Stimulated activated naive CD8-positive, alpha-beta T cell treated with anti-CD3 and anti-CD28 coated beads, Interleukin-15, Interleukin-2, amounts not matched to agents 100 U/mL and 50 U/mL, for 24 hours (primary cell): ENCODE results near the gene PRKG1.
"Not testable (repeated sequence)": the region's sequence is repeated elsewhere in the genome, so short reads cannot be mapped to it uniquely, and the experiment has no call there.

Experiments
- ATAC-seq: fragments of 150-1000 bp; cut with Tn5 transposase; one replicate; pipeline ENCODE4 v1.10.0; 2021
- DNase-seq: peaks from one replicate; pipeline ENCODE4 v3.0.0; 2021

Gene PRKG1

DNA sequence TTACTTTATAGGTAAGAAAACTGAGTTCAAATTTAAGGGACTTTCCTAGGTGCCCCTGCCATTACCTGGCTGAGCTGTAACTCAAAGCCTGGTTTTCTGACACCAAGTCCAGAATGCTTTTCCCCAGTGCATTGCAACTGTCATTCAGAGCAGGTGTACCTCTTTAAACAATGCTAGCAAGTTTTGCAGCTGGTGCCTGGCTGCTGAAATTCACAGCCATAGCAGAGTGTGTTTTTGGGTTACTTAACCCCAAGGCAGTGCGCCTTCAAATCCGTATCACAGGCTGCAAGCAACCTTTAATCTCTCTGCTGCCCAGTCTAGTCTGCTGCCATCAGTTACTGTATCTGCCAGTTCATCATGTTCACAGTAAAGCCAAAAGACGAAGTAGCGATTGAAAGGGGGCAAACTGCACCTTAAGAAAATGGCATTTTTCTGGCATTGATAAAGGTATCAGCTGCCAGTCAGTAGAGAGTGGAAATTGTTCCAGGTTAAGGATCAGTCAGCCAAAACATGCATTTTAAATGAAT lies 359.7 kb downstream of the PRKG1 start:
- DNase-seq: no peak

GRCh38 chr10:51436805-51437204 lies 362.5 kb downstream of the PRKG1 start:
- no peak for ATAC-seq
- DNase-seq: no peak

More for the DNA sequence above, 359.7 kb downstream of the PRKG1 start:
- no peak for ATAC-seq

GRCh38 chr10:51439645-51440044 lies 365.4 kb downstream of the PRKG1 start:
- ATAC-seq: no peak
- no peak for DNase-seq

GRCh38 chr10:51445588-51445987 lies 371.3 kb downstream of the PRKG1 start:
- DNase-seq (no peak), ATAC-seq (no peak)

GRCh38 chr10:51447119-51447518 lies 372.8 kb downstream of the PRKG1 start:
- no peak for DNase-seq
- no peak for ATAC-seq

GRCh38 chr10:51455762-51456161 lies 381.5 kb downstream of the PRKG1 start:
- DNase-seq, ATAC-seq: not testable (repeated sequence)

DNA sequence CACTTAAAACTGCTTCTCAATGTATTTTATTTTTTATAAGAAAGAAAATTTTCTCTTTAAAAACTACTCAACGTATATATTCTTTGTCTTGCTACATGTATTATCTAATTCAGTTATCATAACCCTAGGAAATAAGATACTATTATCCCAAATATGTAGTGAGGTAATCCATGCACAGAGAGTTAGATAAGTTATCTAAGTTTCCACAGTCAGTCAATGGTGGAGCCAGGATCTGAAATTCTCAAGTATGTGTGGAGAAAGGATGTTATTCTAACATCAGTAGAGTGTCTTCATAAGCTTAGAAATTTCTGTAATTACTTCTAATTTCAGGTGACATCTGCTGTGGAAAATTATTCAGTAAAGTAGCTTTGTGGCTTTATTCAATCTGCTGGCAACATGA lies 385.2 kb downstream of the PRKG1 start:
- no peak for DNase-seq
- no peak for ATAC-seq

GRCh38 chr10:51462076-51462779 lies 387.9 kb downstream of the PRKG1 start:
- ATAC-seq (no peak), DNase-seq (no peak)

DNA sequence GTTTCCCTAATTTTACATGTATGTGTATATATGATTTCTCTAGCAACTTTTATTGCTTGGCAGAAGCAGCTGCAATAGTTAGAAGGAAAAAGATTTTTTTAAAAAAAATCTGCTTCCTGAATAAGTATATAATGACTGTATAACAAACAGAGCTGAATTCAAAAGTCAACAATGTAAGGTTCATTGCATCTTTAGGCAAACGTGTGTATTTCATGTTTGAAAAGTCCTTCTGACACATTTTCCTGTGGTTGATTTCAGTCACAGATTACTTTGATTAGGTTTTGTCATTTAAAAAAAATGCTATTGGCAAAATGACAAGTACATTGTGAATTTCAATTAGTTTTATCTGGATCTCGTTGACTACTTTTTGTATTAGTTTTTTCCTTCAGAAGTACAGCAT lies 394.1 kb downstream of the PRKG1 start:
- ATAC-seq: no peak
- DNase-seq: no peak

DNA sequence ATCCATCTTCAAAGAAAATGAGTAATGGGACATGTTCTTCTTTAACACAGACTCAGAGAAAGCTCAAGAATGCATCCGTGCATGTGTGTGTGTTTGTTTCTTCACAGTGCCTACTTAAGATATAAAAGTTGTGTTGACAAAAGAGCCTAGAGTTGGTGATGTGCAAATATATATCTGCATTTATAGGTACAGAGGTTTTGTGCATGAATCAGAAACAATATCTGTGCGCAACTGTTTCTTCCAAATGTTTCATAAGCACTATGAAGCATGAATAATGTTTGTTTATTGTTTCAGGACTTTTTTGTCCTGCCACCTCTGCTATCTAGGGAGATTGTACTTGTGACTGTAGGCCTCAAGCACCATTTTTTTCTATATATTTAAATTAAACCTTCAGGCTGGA lies 395.4 kb downstream of the PRKG1 start:
- ATAC-seq (no peak), DNase-seq (no peak)

DNA sequence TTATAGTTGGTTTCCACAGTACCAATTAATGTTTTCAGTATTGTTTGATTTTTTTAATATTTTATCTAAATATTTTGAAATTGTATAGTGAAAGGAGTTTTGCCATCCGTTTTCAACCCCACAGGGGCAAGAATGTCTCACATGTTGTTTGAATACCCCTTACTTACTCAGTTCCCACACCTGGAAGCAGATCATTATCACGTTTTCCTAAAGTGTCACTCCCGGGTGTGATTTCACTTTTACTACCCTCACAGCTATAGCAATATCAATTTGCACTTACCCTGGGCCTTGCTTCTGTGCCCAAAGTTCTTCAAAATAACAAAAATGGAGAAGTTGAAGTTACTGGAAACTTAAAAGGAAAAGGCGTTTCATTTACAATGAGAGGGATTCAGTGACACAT lies 397.0 kb downstream of the PRKG1 start:
- ATAC-seq (no peak), DNase-seq (no peak)

GRCh38 chr10:51472154-51472553 lies 397.9 kb downstream of the PRKG1 start:
- no peak for DNase-seq
- no peak for ATAC-seq

DNA sequence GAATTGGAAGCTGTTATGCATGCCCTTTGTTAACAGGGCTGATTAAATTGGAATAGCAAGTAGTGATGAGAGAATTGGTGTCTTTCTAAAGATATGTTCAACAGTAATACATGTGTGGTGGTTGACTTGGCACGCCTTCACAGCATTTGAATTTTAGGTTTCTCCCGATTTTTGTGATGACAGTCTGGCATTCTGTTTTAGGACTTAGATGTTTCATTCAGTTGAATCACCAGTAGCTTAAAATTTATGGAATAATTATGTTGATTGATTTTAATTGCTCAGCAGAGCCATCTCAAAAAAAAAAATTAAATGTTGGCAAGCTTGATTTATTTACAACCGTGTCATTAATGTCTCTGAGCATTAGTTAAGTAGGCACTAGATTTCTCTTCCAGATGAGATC lies 405.4 kb downstream of the PRKG1 start:
- ATAC-seq (no peak), DNase-seq (no peak)

- ATAC-seq: no peak
- no peak for DNase-seq
Observed at GRCh38 chr10:51485668-51486067, 411.4 kb downstream of the PRKG1 start.

GRCh38 chr10:51487576-51487975 lies 413.3 kb downstream of the PRKG1 start:
- DNase-seq: no peak
- ATAC-seq: no peak

DNA sequence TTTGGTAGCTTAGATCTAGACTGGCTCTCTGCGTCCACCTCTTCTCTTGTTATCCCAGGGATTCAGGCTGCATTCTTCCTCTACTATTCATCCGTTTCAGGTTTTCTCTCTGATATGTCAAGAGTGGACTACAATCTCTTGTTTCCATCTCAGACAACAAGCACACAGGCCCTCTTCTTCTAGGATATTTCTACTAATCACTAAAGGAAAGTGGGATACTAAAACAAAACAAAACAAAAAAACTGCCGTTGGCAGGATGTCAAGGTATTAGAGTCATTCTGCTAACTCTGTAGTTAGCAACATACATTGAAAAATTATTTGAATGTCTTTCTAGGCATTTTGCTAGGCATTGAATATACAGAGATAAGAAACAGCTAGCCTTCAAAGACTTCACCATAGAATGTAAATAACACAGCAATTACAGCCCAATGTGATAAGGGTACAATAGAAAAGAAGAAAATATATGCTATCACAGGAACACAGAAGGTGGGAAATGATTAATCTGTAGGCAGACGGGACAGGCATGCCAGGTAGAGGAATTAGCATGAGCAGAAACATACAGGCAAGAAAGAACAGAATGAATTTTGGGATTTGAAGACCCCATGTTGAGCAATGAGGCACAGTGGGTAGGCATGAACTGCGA lies 414.6 kb downstream of the PRKG1 start:
- ATAC-seq: no peak
- DNase-seq: no peak

DNA sequence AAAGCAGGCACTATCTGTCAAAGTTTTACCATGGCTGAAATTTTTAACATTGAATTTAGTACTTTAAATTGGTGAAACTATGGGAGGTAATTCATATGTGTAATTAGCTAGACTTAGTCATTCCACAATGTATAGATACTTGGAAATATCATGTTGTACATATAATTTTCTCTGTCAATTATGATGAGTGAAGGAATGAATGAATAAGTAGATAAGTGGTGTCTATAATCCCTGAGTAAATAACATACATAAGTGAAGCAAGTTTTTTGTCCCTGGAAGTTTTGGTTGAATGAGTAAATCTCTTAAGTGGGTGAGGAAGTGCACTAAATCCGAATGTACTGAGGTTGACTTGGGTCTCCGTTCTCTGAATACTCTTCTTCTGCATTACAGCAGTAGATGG lies 424.1 kb downstream of the PRKG1 start:
- ATAC-seq (no peak), DNase-seq (no peak)

- DNase-seq (no peak), ATAC-seq (no peak)
Observed at GRCh38 chr10:51501396-51501795, 427.1 kb downstream of the PRKG1 start.

GRCh38 chr10:51502124-51502523 lies 427.8 kb downstream of the PRKG1 start:
- DNase-seq (no peak), ATAC-seq (no peak)

- no peak for ATAC-seq
- no peak for DNase-seq
Observed at GRCh38 chr10:51503378-51503777, 429.1 kb downstream of the PRKG1 start.

DNA sequence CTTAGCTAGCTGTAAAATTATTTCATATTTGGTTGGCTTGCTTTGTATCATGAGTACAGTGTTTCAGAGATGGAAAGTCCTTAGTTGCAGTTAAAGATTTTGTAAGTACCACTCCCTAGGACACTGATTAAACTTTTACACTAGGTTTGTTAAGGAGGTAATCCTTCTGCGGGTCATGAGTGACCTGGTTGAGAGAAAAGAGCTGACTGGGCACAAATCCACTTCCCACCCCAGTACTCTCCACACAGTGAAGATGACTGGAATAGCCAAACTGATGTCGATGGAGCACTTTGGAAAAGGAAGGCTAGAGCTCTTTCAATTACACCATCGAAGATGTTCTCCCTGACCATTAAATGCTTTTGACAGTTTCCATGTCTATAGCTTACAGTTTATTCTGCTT lies 433.2 kb downstream of the PRKG1 start:
- ATAC-seq (no peak), DNase-seq (no peak)

- ATAC-seq (no peak), DNase-seq (no peak)
Observed at GRCh38 chr10:51508156-51508555, 433.9 kb downstream of the PRKG1 start.

DNA sequence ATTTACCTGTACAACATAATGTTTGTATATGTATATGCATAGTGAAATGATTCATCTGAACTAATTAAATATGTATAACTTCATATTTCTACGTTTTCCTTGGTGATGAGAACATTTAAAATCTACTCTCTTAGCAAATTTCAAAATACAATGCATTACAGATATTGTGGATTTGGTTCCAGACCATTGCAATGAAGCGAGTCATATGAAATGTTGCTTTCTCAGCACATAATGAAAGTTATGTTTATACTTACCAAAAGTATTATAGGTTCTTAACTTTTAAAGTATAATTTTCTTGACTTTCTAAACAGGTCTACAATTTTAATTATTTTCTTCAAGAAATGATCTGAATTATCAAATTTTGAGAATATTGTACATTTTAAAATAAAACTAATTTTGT lies 435.9 kb downstream of the PRKG1 start:
- ATAC-seq (no peak), DNase-seq (no peak)

- ATAC-seq (no peak), DNase-seq (no peak)
Observed at GRCh38 chr10:51521605-51522004, 447.3 kb downstream of the PRKG1 start.
